SK-N-SH (cell line): ENCODE results near the gene RNPEPL1. TPM values are rescaled to one million over a fixed set of nuclear protein-coding genes. Genes with fewer than 3 reads are reported as not detected.
A peak's percentile ranks its signal among the peaks of the same experiment; 100 is the strongest.

Experiments
- FOSL2 ChIP-seq: IDR thresholded peaks from 2 replicates; pipeline ENCODE4 v1.4.0; 2012; ENCODE audit warnings: low read depth, mild to moderate bottlenecking, moderate library complexity, borderline replicate concordance
- FOXJ3 ChIP-seq: sonication (generic); formaldehyde crosslinking; IDR thresholded peaks from 2 replicates; pipeline ENCODE4 v1.5.1; 2020; ENCODE audit warnings: mild to moderate bottlenecking, missing genetic modification reagents
- GABPA ChIP-seq: IDR thresholded peaks from 2 replicates; pipeline ENCODE4 v1.4.0; 2012; ENCODE audit warnings: low read depth, mild to moderate bottlenecking
- NFIC ChIP-seq: IDR thresholded peaks from 2 replicates; pipeline ENCODE4 v1.4.0; 2012; ENCODE audit warnings: borderline replicate concordance
- RCOR1 ChIP-seq: fragments of 150-350 bp; IDR thresholded peaks from 2 replicates; pipeline ENCODE4 v1.6.1; 2017; ENCODE audit warnings: antibody characterized with exemption, low read length
- RXRA ChIP-seq: IDR thresholded peaks from 2 replicates; pipeline ENCODE4 v1.4.0; 2012; ENCODE audit warnings: low read depth, mild to moderate bottlenecking, borderline replicate concordance
- TCF12 ChIP-seq: IDR thresholded peaks from 2 replicates; pipeline ENCODE4 v1.4.0; 2012
- polyA plus RNA-seq, 3 experiments: library from polyadenylated mRNA; depleted of rRNA; stranded (reverse); fragments of >200 nt; gene quantifications; 2 replicates each; pipeline ENCODE4 v1.2.3, GENCODE V29; 2012
- TF ChIP-seq, protein P1 (sequence below): IDR thresholded peaks from 2 replicates; pipeline ENCODE4 v1.6.1; 2012; ENCODE audit warnings: mild to moderate bottlenecking, low read depth, low read length, moderate library complexity
- TF ChIP-seq, protein P2 (sequence below): fragments of 200-600 bp; sonication (generic); IDR thresholded peaks from 2 replicates; pipeline ENCODE4 v1.6.1; 2017; ENCODE audit warnings: antibody characterized with exemption, mild to moderate bottlenecking, moderate library complexity
- TF ChIP-seq, protein P3 (sequence below): IDR thresholded peaks from 2 replicates; pipeline ENCODE4 v1.4.0; 2012; ENCODE audit warnings: low read depth
- TF ChIP-seq, protein P4 (sequence below): fragments of 150-350 bp; IDR thresholded peaks from 2 replicates; pipeline ENCODE4 v1.6.1; 2016; ENCODE audit warnings: mild to moderate bottlenecking, low read depth, low read length
- TF ChIP-seq, protein P5 (sequence below): IDR thresholded peaks from 2 replicates; pipeline ENCODE4 v1.4.0; 2012; ENCODE audit warnings: low read depth, borderline replicate concordance

The RNPEPL1 gene
- polyA plus RNA-seq, 1 of the 3 experiments (the other 2 are of a cell fraction) = 14.3 TPM

DNA sequence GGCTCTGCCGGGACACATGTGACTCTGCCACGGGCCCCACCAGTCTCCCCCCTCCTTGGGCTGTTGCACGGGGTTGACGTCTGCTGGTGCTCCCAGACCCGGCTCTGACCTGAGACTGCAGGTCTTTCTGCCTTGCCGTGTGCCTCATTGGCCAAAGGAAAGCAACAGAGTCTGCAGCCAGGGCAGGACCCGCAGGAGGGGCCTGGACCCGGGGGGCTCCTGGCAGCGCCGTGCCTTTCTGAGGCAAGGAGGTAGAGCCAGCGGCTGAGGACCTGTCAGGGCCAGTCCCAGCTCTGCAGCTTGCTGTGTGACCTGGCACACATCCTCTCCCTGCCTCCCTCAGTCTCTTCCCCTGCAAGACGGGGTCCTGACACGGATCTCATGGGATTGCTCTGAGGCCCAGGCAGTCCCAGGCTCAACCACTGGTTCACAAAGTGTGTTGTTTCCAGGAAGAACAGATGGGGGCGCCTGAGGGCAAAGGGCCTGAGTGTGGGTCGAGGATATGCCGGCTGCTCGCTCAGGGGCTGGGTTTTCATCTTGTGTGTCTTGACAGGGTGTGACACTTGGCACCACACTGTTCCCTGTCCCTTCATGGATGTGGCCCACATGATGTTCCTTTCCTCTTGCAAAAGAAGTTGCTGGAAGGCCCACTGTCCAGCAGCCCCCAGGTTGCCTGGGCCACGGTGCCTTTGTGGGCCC, 27.2 kb downstream of the RNPEPL1 start (continued):
- TF ChIP-seq, protein P1, sequence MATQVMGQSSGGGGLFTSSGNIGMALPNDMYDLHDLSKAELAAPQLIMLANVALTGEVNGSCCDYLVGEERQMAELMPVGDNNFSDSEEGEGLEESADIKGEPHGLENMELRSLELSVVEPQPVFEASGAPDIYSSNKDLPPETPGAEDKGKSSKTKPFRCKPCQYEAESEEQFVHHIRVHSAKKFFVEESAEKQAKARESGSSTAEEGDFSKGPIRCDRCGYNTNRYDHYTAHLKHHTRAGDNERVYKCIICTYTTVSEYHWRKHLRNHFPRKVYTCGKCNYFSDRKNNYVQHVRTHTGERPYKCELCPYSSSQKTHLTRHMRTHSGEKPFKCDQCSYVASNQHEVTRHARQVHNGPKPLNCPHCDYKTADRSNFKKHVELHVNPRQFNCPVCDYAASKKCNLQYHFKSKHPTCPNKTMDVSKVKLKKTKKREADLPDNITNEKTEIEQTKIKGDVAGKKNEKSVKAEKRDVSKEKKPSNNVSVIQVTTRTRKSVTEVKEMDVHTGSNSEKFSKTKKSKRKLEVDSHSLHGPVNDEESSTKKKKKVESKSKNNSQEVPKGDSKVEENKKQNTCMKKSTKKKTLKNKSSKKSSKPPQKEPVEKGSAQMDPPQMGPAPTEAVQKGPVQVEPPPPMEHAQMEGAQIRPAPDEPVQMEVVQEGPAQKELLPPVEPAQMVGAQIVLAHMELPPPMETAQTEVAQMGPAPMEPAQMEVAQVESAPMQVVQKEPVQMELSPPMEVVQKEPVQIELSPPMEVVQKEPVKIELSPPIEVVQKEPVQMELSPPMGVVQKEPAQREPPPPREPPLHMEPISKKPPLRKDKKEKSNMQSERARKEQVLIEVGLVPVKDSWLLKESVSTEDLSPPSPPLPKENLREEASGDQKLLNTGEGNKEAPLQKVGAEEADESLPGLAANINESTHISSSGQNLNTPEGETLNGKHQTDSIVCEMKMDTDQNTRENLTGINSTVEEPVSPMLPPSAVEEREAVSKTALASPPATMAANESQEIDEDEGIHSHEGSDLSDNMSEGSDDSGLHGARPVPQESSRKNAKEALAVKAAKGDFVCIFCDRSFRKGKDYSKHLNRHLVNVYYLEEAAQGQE = no peak
- TF ChIP-seq TCF12 = no peak
- TF ChIP-seq GABPA = no peak
- no peak for TF ChIP-seq FOSL2
- no peak for TF ChIP-seq RCOR1
- TF ChIP-seq, protein P2, sequence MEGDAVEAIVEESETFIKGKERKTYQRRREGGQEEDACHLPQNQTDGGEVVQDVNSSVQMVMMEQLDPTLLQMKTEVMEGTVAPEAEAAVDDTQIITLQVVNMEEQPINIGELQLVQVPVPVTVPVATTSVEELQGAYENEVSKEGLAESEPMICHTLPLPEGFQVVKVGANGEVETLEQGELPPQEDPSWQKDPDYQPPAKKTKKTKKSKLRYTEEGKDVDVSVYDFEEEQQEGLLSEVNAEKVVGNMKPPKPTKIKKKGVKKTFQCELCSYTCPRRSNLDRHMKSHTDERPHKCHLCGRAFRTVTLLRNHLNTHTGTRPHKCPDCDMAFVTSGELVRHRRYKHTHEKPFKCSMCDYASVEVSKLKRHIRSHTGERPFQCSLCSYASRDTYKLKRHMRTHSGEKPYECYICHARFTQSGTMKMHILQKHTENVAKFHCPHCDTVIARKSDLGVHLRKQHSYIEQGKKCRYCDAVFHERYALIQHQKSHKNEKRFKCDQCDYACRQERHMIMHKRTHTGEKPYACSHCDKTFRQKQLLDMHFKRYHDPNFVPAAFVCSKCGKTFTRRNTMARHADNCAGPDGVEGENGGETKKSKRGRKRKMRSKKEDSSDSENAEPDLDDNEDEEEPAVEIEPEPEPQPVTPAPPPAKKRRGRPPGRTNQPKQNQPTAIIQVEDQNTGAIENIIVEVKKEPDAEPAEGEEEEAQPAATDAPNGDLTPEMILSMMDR = peak; percentile 31
- no peak for TF ChIP-seq FOXJ3 (CRISPR knock-in tag)
- TF ChIP-seq, protein P3, sequence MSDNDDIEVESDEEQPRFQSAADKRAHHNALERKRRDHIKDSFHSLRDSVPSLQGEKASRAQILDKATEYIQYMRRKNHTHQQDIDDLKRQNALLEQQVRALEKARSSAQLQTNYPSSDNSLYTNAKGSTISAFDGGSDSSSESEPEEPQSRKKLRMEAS = no peak
- TF ChIP-seq, protein P4, sequence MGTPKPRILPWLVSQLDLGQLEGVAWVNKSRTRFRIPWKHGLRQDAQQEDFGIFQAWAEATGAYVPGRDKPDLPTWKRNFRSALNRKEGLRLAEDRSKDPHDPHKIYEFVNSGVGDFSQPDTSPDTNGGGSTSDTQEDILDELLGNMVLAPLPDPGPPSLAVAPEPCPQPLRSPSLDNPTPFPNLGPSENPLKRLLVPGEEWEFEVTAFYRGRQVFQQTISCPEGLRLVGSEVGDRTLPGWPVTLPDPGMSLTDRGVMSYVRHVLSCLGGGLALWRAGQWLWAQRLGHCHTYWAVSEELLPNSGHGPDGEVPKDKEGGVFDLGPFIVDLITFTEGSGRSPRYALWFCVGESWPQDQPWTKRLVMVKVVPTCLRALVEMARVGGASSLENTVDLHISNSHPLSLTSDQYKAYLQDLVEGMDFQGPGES = no peak
- TF ChIP-seq, protein P5, sequence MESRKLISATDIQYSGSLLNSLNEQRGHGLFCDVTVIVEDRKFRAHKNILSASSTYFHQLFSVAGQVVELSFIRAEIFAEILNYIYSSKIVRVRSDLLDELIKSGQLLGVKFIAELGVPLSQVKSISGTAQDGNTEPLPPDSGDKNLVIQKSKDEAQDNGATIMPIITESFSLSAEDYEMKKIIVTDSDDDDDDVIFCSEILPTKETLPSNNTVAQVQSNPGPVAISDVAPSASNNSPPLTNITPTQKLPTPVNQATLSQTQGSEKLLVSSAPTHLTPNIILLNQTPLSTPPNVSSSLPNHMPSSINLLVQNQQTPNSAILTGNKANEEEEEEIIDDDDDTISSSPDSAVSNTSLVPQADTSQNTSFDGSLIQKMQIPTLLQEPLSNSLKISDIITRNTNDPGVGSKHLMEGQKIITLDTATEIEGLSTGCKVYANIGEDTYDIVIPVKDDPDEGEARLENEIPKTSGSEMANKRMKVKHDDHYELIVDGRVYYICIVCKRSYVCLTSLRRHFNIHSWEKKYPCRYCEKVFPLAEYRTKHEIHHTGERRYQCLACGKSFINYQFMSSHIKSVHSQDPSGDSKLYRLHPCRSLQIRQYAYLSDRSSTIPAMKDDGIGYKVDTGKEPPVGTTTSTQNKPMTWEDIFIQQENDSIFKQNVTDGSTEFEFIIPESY = no peak
- TF ChIP-seq RXRA = no peak
- TF ChIP-seq NFIC = no peak
